ENCODE data around the gene GPR107.
A peak's percentile ranks its signal among the peaks of the same experiment; 100 is the strongest.

GPR107 gene

DNA sequence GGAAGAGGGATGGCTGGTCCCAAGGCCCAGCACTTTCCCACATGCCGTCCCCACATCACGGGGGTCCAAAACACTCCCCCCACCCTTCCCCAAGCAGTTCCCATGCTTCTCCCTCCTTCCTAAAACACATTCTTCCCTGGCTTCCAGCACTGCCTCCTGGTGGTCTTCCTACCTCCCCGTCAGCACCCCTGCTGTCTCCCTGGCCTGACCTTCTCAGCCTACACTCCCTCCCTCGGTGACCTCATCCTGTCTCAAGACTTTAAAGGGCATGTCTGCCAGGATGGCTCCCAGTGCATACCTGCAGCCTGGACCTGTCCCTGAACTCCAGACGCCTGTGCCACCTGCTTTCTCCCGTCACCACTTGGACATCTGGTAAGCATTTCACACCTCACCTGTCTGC lies 114.2 kb downstream of the GPR107 start:
- no peak for DNase-seq

DNA sequence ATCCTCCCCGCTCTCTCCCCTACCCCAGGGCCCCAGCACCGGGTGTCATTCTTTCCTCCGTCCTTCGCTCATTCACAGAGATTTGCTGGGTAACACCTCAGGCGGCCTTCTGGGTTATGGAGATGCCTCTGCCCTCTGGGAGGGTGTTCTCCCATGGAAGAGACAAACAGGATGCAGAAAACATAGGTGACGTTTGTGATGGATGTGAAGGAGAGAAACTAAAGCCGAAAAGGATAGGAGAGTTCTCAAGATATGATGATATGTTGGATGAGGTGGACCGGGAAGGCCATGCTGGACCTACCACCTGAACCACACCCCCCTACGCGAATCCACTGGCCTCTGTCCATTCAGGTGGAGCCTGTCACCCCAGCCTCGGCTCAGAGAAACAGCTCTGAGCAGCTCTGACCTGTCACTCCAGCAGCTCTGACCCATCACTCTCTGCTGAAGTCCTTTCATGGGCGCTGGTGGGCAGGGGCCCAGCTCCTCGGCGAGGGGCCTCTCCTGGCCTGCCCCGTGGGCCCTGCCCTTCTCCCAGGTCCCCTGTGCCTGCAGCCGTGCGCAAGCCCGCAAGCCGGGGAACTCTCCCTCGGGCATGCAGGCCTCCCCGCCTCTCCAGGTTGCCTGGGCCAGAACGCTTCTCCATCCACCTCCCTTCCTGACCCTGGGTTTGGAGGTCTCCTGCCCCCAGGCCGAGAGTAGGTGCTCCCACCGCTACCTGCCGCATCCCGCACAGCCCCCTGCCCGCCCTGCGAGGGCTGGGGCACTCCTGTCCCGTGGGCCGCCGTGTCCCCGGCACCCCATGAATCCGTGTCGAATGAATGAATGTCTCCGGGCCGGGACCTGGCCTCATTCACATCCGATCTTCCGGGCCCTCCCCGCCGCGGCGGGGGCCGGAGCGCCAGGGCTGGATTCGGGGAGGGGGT lies 117.8 kb downstream of the GPR107 start:
- no peak for DNase-seq

DNA sequence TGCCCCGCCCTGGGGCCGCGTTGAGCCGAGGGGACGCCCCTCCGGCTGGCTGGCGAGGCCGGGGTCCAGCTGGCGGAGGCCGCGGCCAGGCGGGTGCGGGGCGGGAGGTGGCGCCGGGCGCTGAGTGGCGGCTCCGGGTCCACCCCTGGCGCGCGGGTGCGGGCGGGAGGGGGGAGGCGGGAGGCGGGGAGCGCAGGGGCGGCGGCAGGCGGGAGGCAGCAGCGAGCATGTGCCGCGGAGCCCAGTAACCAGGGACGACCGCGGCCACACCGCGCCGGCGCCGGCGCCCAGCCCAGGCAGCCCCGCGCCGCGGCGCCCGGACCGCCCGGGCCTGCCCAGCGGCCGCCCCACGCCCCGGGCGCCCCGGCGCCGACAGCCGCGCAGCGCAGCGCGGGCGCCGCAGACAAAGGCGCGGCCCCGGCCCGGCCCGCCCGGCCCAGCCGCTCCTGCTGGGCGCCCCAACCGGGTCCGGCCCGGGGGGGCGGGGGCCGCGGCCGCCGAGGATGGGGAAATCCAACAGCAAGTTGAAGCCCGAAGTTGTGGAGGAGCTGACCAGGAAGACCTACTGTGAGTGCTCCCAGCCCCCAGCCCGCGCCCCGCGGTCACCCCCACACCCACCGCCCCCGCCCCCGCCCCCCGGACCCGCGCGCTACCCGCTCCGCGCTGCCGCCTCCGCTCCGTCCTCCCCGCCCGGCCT lies 118.6 kb downstream of the GPR107 start, which contains the start of gene NCS1:
Gene NCS1 (plus strand): TSS at position 244 of the 697 bp plus-strand sequence. CDS start 260 bp downstream, at position 504.
- peak; percentile 42 for DNase-seq

DNA sequence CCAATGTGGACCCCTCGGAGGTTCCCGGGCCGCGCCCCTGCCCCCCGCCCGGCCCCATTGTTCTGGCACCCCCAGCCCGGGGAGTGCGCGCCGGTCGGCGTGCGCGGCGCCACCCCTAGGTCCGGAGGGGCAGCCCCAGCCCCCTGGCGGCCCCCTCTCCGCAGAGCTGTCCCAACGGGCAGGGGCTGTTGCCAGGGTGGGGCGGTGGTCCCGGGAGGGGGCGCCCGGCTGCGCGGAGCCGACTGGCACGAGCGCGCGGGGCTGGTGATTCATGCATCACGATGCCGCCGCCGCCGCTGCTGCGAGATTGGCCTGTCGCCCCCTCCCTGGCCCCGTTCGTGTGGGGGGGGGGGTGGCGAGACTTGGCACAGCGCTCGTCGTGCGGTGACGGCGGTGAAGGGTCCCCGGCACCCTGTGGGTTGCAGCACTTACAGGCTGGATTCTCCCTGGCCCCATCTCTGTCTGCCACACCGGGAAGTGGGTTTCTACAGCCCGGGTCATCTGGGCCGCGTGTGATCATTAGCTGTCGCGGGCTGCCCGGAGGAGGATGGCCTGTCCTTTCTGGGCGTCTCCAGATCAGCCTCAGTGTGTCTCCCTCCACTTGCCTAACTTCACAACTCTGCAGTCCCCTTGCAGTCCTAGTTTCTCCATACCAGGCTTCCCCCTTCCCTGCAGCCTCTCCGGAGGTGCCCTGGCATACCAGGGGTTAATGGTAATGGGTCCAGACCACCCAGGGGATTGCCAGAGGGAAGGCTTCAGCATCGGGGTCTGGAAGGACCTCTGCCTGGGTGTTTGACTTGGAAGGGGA lies 119.4 kb downstream of the GPR107 start:
- no peak for DNase-seq

DNA sequence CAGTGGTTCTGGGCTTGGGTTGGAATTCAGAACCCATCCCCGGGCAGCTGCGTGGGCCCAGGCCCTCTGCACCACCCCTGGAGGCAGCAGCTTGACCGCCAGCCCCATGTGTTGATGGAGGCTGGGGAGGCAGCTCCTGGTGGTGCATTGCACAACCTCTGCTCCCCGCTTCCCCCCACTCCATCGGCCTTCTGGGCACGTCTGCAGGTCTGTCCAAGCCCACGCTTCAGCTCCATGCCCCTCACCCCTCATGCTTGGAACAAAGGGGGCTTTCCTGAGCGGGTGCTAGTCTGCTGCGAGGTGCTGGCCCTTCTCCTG lies 119.9 kb downstream of the GPR107 start:
- DNase-seq = no peak

DNA sequence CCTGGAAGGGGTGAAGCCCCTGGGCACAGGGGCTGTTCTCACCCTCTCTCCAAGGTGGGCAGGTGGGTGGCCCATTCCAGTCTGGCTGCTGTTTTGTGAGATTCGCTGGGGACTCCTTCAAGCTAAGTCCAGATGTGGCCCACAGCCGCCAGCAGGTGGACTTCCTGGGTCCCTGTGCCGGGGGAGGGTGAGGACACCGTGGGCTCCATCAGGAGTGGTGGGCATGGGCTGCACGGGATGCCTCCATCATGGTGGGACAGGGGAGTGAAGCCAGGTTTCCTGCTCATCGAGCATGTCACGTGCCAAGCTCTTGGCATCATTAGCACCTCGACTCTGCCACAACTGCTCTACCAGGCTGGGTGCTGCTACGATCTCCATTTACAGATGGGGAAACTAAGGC lies 120.3 kb downstream of the GPR107 start:
- DNase-seq = no peak

DNA sequence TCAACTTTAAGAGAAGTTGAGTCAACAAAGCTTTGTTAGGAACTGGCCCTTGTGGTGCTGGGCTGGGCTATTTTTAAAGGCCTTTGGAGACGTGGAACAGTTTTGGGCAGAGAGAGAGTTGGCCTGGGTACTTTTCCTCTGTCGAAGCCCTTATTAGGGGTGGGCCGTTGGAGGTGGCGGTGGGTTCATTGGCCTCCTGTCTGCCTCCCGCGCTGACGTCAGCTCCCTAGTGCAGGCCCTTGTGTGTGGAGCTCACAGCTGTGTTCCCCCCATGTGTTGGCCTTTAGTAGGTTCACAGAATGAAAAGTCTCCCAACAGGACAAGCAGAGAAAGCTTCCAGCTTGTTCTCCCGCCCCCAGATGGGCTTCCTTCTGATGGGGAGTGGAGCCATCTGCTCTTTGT lies 121.2 kb downstream of the GPR107 start:
- DNase-seq = no peak

DNA sequence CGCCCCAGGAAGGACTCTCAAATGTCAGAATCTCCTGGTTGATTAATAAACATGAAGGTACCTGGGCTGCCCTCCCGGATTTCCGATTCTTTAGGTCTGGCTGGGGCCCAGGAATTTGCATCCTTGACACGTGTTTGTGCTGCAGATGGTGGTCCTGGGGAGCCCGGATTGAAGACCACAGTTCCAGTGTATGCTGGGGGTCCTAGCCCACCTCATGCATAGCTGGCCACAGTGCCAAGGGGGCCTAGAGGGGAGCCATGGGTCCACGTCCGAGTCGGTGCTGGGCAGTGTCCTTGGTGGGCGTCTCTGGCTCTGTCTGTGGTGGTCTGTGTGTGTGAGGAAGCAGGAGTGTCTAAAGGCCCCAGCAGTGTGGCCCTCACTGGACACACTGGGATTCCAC lies 121.6 kb downstream of the GPR107 start:
- DNase-seq = no peak

DNA sequence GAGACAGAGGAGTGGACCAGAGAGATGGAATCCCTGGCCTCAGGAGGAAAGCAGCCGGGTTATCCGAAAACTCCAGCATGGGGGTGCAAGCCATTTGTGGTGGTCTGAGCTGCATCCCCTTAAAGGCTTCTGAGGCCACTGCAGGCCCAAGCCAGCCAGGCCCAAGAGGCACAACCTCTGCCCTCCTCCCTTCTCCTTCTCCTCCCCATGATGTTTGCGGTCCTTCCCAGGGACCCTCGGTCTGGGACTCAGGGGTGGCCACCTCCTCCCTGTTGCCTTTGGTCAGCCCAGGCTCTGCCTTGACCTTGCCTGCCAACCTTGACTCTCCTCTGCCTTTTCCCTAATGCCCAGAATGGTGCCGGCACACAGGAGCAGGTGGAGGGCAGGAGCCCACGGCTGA lies 123.1 kb downstream of the GPR107 start:
- no peak for DNase-seq

DNA sequence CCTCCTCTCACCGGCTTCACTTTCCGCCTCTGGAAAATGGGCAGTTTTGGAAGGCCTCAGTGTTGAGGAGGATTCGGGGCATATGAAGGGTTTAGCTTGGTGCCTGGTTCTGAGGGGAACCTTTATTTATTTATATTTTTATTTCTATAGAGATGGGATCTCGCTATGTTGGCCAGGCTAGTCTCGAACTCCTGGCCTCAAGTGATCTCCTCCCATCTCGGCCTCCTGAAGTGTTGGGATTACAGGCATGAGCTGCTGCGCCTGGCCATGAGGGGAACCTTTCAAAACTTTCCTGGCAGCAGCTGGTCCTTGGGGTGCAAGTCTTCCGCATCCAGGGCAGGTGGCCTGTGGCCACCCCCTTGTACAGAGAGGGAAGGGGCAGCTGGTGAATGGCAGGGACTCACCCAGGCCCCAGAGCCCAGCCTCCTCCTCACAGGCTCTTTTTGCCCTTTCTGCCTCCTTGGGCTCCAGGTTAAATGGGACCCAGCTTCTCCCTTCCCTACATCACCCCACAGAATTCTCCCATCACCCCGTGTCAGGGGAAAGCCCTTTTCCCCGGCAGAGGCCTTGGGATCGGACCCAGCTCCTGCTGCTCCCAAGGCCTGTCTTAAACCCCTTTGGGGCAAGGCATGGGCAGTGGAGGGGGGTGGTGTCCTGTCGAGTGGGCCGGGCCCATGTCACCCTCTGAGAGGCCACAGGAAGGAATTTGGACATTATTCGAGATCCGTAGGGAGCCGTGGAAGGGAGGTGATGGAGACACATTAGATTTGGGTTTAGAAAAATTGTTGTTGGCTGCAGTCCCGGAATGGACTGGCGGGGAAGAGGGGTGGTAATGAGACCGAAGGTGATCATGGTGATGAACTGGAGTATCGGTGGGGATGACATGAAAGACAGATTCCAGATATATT lies 124.4 kb downstream of the GPR107 start:
- no peak for DNase-seq

DNA sequence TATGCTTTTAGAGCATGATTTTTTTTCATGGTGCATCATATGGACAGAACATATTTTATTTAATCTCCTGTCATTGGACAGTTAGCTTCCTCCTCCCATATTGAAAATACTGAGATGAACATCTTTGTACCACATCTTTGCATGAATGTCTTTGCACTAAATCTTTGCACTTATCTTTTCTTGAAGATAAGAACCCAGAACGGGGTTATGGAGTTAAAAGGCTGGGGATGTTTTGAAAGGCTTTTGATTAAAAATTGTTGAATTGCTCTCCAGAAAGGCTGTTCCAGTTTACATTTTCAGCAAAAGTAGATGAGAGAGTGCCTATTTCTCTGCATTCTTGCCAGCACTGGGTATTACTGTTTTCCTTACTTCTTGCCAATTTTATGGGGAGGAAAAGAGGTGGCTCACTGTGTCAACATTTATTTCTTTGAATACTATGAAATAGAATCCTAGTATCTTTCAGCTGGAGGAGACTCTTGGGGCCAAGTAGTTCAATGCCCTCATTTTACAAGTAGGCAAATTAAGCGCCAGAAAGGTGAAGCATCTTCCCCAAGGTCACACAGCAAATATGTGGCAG lies 125.7 kb downstream of the GPR107 start:
- DNase-seq = no peak

DNA sequence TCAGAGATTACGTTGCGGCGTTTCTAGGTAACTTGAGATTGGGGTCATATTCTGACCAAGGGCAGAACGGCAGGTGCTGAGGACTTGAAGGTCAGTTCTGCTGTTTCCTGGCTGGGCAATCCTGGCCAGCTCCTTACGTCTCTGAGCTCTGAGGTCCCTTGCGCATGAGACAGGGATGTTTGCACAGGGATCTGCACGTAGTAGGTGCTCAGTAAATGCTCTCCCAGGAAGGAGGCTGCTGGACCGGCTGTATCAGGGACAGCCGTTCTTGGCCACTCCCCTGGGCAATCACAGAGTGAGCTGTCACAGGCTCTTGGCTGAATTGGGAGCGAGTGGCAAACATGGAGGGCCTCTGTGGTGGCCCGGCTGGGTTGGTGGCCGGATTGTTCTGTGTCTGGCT lies 126.8 kb downstream of the GPR107 start:
- DNase-seq = no peak

DNA sequence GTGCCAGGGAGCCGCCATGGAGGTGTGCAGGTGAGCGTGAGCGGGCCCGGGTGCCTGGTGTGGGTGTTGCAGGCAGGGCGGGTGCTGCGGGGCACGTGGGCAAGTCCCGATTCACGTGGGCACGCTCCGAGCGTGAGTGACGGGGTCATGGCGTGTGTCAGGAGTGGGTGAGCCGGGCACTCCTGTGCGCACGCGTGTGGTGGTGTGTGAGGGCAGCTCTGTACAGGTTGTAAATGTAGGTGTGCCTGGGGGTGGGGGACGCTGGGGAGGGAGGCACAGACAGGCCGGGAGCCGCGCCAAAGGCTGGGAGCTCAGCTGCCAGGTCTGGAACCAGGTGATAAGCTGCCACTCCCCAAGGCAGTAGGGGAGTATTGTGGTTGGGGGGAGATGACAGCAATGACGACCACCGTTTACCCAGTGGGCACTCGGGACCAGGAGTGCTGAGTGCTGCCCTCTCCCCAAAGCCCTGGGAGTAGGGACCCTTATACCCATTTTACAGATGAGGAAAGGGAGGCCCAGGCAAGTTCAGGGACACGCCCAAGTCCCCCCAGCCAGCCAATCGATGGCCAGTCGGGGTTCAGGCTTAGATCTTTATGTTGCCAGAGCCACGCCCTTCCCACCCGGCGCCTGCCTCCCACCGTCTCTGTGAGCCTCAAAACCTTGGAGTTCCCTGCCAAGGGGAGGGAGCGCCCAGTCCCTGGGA lies 128.1 kb downstream of the GPR107 start:
- DNase-seq = no peak

DNA sequence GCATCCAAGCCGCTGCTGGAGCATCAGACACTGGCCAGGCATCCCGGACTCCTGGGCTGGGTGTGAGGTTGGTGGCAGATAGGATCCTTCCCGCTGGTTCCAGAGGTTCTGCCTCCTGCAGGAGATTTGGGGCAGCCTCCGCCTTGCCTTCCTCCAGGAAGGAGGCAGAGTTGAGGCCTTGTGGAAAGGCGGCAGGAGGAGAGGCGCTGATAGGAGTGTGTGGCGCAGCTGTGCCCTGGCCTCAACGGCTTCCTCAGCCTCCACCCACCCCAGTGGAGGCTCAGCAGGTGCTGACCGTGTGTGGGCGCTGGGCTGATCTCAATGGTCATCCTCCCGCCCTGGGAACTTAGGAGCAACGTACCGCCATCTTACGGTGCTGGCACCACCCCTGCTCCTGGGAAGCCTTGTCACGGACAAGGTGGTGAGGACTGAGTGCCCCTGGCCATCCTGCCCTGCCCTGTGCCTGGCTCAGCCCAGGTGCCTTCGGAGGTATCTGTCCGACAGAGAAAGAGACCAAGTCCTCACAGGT lies 128.7 kb downstream of the GPR107 start:
- no peak for DNase-seq

DNA sequence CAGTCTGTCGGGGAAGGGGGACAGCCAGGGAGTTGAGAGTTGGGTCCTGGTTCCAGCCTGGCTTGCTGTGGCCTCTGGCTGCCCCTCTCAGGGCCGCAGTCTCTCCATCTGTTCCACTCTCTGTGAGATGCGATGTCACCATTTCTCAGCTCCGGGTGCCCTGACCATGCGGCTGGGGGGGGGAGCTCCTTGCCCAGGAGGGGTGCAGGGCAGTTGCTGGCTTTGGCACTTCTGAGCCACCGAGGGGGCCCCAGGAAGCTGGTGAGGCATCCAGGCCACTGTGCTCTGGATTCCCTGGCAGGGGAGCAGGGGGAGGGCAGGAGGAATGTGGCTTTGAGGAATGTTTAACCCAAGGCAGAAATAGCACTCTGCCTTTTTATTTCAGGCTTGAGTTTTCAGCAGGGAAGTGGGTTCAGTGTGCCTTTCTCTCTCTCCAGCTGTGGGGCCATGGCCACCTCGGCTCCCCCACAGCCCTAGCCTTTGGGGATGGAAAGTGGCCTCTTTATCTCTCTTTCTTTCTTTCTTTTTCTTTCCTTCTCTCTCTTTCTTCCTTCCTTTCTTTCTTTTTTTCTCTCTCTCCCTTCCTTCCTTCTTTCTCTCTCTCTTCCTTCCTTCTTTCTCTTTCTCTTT lies 129.5 kb downstream of the GPR107 start:
- DNase-seq = no peak

DNA sequence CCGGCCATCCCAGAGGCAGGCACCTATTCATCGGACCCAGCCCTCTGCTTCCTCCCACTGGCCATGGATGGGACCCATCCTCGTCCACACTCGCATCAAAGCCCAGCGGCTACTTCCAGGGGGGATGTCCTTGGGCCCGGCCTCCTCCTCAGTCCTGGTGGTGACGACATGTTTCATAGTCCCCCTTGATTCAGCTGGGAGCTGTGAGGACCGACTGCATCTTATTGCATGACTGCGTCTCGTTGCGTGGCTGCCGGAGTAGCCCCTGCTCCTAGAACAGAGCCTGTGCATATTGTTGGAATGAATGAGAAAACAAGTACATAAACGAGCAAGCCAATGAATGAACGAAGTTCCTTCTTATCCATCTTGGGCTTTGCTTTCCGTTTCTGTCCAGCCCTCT lies 131.3 kb downstream of the GPR107 start:
- DNase-seq = no peak

DNA sequence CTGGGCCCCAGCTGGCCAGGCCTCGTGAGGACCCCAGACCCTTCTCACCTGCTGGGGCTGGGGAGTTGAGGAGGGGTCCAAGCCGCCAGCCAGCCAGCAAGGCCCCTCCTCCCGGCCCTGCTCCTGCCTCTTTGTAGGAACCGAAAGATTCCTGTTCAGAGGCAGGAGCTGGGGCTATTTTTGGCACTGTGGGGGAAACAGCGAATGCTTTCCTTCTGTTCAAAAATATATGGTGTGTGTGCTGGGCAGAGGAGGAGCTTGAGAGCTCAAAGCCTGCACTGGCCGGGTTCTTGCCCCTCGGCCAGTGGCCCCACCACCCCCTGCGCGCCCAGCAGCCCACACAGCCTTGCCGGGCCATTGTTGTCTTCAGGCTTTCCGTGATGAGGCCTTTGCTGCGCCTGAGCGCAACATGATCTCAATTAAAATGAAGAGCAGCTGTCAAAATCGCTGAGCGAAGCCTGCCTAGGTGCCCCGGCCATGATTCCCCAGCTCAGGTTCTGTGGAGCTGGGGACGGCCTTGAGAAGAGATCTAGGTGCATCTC lies 131.9 kb downstream of the GPR107 start:
- DNase-seq = no peak

DNA sequence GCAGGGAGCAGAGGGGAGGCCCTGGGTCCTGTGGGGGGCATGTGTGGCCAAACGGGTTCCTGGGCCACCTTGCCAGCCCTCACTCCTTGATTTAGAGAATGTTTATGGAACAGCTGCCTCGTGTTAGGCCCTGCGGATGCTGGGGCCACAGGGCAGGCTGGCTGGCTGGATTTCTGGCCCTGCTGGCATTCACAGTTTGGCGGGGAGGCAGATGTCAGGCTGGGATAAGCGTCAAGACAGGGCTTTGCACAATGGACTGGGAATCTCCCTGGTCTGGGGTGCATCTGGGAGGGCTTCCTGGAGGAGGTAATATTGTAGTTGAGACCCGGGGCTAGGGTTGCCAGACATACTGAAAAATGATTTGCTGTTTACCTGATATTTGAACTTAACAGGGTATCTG lies 132.3 kb downstream of the GPR107 start:
- no peak for DNase-seq

DNA sequence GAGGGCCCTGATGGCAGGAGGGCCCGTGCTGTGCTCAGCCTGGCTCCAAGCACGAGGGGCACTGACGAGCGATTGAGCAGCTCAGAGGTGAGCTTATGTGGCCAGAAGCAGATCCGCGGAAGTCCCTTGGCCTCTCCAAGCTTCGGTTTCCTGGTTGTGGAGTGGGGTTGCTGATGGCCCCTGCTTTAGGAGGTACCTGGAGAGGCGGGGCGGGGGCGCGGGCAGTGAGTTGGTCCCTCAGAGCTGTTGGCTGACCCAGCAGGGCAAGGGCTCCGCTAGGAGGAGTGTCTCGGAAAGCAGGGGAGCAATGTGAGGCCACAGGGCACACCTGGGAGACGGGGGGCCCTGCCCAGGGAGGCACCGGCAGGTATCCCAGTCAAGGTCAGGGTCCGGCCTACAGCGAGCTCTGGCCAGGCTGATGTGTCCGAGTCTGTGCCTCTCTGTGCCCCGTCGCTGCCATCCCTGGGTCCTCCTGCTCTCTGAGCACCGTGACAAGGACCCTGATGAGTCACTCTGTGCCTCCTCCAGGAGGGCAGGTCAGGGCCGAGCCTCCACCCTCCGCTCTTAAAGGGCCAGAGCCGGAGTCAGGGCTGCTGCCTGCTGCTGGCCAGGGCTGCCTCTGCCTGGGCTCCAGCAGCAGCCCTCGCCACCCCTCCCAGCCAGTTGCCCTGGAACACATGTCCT lies 133.3 kb downstream of the GPR107 start:
- DNase-seq = peak; percentile 79

DNA sequence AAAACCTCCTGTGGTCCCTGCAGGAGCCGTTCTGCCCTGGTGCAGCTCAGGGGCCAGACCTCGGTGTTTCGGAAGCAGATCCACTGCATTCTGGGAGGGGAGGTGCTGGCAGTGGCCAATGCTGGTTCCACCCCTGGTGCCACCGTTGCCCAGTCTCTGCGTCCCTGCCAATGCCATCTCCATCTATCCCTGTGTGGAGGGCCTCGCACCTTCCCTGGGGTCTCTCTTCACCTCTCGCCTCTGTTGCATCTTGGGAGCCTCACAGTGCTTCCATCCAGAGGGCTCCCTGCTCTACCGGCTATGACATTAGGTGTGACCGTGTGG lies 133.8 kb downstream of the GPR107 start:
- no peak for DNase-seq
